NCI-H82 (cell line): ENCODE data around the gene KCNIP4.
A peak's percentile ranks its signal among the peaks of the same experiment; 100 is the strongest.
"Not testable (repeated sequence)": the region's sequence is repeated elsewhere in the genome, so short reads cannot be mapped to it uniquely, and the experiment has no call there.

ENCODE experiments used
- DNase-seq: peaks from one replicate; lab custom pipeline; 2025; lab: John Stamatoyannopoulos, UW

Gene KCNIP4

GRCh38 chr4:21948347-21949072, at the start of gene KCNIP4:
Gene KCNIP4 (minus strand): TSS chr4:21948772.
- DNase-seq = peak; percentile 52

- not testable (repeated sequence) for DNase-seq
These were observed 48.0 kb upstream of the KCNIP4 start for GRCh38 chr4:21996618-21997017.

GRCh38 chr4:21992330-21992729, 43.8 kb upstream of the KCNIP4 start:
- no peak for DNase-seq

GRCh38 chr4:21991562-21991961, 43.0 kb upstream of the KCNIP4 start:
- DNase-seq = no peak

GRCh38 chr4:21991050-21991449, 42.5 kb upstream of the KCNIP4 start:
- no peak for DNase-seq

GRCh38 chr4:21989351-21989750, 40.8 kb upstream of the KCNIP4 start:
- no peak for DNase-seq

- no peak for DNase-seq
These were observed 37.7 kb upstream of the KCNIP4 start for GRCh38 chr4:21986307-21986706.

GRCh38 chr4:21982087-21982486, 33.5 kb upstream of the KCNIP4 start:
- DNase-seq = no peak

- DNase-seq = no peak
These were observed 30.6 kb upstream of the KCNIP4 start for GRCh38 chr4:21979196-21979595.

- DNase-seq = no peak
These were observed 27.6 kb upstream of the KCNIP4 start for GRCh38 chr4:21976166-21976565.

GRCh38 chr4:21973850-21974249, 25.3 kb upstream of the KCNIP4 start:
- no peak for DNase-seq

GRCh38 chr4:21964762-21965319, 16.3 kb upstream of the KCNIP4 start:
- no peak for DNase-seq

GRCh38 chr4:21962691-21963090, 14.1 kb upstream of the KCNIP4 start:
- no peak for DNase-seq

GRCh38 chr4:21960793-21961192, 12.2 kb upstream of the KCNIP4 start:
- DNase-seq = no peak

GRCh38 chr4:21954916-21955315, 6.3 kb upstream of the KCNIP4 start:
- DNase-seq = no peak

GRCh38 chr4:21953653-21954052, 5.1 kb upstream of the KCNIP4 start:
- DNase-seq = no peak

- DNase-seq = no peak
These were observed 4.0 kb upstream of the KCNIP4 start for GRCh38 chr4:21952549-21952948.

GRCh38 chr4:21949073-21949457, 493 bp upstream of the KCNIP4 start:
- no peak for DNase-seq

- DNase-seq = no peak
These were observed 703 bp downstream of the KCNIP4 start for GRCh38 chr4:21947791-21948346.

- DNase-seq = peak; percentile 27
These were observed 1.7 kb downstream of the KCNIP4 start for GRCh38 chr4:21946858-21947257.

- no peak for DNase-seq
These were observed 26.9 kb downstream of the KCNIP4 start for GRCh38 chr4:21921526-21922180.

GRCh38 chr4:21915761-21916160, 32.8 kb downstream of the KCNIP4 start:
- no peak for DNase-seq

GRCh38 chr4:21901831-21902230, 46.7 kb downstream of the KCNIP4 start:
- no peak for DNase-seq
